Bronchial epithelial cell (primary cell): ENCODE data around the gene TNFAIP8. TPM values are rescaled to one million over a fixed set of nuclear protein-coding genes. Genes with fewer than 3 reads are reported as not detected.

Source experiments
- DNase-seq: peaks from one replicate; pipeline ENCODE4 v3.0.0-alpha.2; 2010; ENCODE audit warnings: low read depth
- FAIRE-seq: peaks from 2 replicates; lab custom pipeline; 2011; peaks lifted over from hg19 to GRCh38; lab: Jason Lieb, UNC
- H3K27me3 ChIP-seq: 2 replicates; pipeline ENCODE4 v1.5.1; 2011; ENCODE audit warnings: low read length; ENCODE audit not compliant: control insufficient read depth, insufficient read depth
- H3K36me3 ChIP-seq: 2 replicates; pipeline ENCODE4 v1.5.1; 2011; ENCODE audit warnings: low read length; ENCODE audit not compliant: control insufficient read depth, insufficient read depth
- H3K4me3 ChIP-seq: 2 replicates; pipeline ENCODE4 v1.5.1; 2011; ENCODE audit warnings: mild to moderate bottlenecking, low read depth, low read length, control low read depth
- total RNA-seq: library from RNA; depleted of rRNA; stranded (reverse); fragments of >200 nt; gene quantifications from 2 replicates; pipeline ENCODE4 v1.2.1, GENCODE V29; 2014
- TF ChIP-seq, protein P1 (sequence below): IDR thresholded peaks from 2 replicates; pipeline ENCODE4 v1.5.1; 2011; ENCODE audit warnings: mild to moderate bottlenecking, moderate library complexity, low read length, control low read depth, inconsistent platforms; ENCODE audit not compliant: insufficient read depth, severe bottlenecking

Gene TNFAIP8
- 51.9 and 57.1 TPM in 2 replicates for total RNA-seq

- DNase-seq (peak; percentile 55), FAIRE-seq (no peak)
- Histone ChIP-seq H3K27me3 (no peaks in the 10 kb centered on the region), H3K36me3 (no peaks in the 10 kb centered on the region), H3K4me3 (peak within 1 kb of the TSS; percentile 39)
- TF ChIP-seq, protein P1, sequence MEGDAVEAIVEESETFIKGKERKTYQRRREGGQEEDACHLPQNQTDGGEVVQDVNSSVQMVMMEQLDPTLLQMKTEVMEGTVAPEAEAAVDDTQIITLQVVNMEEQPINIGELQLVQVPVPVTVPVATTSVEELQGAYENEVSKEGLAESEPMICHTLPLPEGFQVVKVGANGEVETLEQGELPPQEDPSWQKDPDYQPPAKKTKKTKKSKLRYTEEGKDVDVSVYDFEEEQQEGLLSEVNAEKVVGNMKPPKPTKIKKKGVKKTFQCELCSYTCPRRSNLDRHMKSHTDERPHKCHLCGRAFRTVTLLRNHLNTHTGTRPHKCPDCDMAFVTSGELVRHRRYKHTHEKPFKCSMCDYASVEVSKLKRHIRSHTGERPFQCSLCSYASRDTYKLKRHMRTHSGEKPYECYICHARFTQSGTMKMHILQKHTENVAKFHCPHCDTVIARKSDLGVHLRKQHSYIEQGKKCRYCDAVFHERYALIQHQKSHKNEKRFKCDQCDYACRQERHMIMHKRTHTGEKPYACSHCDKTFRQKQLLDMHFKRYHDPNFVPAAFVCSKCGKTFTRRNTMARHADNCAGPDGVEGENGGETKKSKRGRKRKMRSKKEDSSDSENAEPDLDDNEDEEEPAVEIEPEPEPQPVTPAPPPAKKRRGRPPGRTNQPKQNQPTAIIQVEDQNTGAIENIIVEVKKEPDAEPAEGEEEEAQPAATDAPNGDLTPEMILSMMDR = no peak
Measured at GRCh38 chr5:119355685-119356611, at the start of gene TNFAIP8. TSS of gene TNFAIP8 (plus strand) at chr5:119356019. CDS start at chr5:119356091, 72 bp downstream.

- FAIRE-seq (no peak), DNase-seq (no peak)
- no peaks in the 10 kb centered on the region for H3K36me3 ChIP-seq
- H3K27me3 ChIP-seq = no peaks in the 10 kb centered on the region
- no peak overlapping the region for H3K4me3 ChIP-seq
- TF ChIP-seq, protein P1 = no peak
Measured at GRCh38 chr5:119307170-119307569, 48.6 kb upstream of the TNFAIP8 start.

DNA sequence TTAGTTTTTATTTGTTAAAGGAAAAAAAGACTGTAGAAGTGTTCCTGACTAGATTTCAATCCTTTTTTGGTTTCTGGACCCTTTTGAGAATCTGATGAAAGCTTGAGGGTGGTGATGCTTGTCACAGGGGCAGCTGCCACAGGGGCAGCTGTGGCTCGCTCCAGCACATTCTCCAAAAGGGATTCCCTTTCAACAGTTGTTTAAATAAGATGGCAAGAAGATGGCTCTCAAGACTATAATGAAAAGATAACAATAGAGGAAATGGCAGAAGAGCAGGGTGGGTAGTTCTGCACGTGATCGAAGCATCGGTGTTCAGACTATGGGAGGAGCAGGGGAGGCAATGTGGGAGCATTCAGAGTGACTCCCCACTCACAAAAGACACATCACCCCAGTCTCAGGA, 46.5 kb upstream of the TNFAIP8 start:
- DNase-seq (no peak), FAIRE-seq (no peak)
- TF ChIP-seq, protein P1 = no peak
- Histone ChIP-seq H3K36me3 (no peaks in the 10 kb centered on the region), H3K27me3 (no peaks in the 10 kb centered on the region), H3K4me3 (no peak overlapping the region)

GRCh38 chr5:119311688-119312087, 44.1 kb upstream of the TNFAIP8 start:
- TF ChIP-seq, protein P1 = no peak
- FAIRE-seq (no peak), DNase-seq (no peak)
- H3K36me3 ChIP-seq = no peaks in the 10 kb centered on the region
- no peaks in the 10 kb centered on the region for H3K27me3 ChIP-seq
- no peak overlapping the region for H3K4me3 ChIP-seq

GRCh38 chr5:119312403-119312802, 43.4 kb upstream of the TNFAIP8 start:
- H3K27me3 ChIP-seq = no peaks in the 10 kb centered on the region
- FAIRE-seq (no peak), DNase-seq (no peak)
- no peak overlapping the region for H3K4me3 ChIP-seq
- H3K36me3 ChIP-seq = no peaks in the 10 kb centered on the region
- TF ChIP-seq, protein P1 = no peak
